Fibroblast of lung (primary cell): ENCODE data around the gene HOXD9. TPM values are rescaled to one million over a fixed set of nuclear protein-coding genes. Genes with fewer than 3 reads are reported as not detected.

ENCODE experiments used
- DNase-seq, 2 donors: peaks; one replicate each; pipeline versions ENCODE4 v3.0.0 to v3.0.0-alpha.2; 2010; ENCODE audit warnings: low read depth in 2 of 2
- H2AFZ ChIP-seq: 2 replicates; pipeline ENCODE4 v1.5.1; 2012; ENCODE audit warnings: low read length, control low read depth, inconsistent platforms
- H3K27ac ChIP-seq: 2 replicates; pipeline ENCODE4 v1.5.1; 2011; ENCODE audit warnings: low read length, control low read depth; ENCODE audit not compliant: insufficient read depth
- H3K27me3 ChIP-seq: 2 replicates; pipeline ENCODE4 v1.5.1; 2011; ENCODE audit warnings: mild to moderate bottlenecking, low read length; ENCODE audit not compliant: control insufficient read depth, insufficient read depth
- H3K36me3 ChIP-seq: 2 replicates; pipeline ENCODE4 v1.5.1; 2011; ENCODE audit warnings: low read length; ENCODE audit not compliant: control insufficient read depth, insufficient read depth
- H3K4me1 ChIP-seq: 2 replicates; pipeline ENCODE4 v1.5.1; 2011; ENCODE audit warnings: low read length; ENCODE audit not compliant: control insufficient read depth, insufficient read depth; ENCODE audit errors: extremely low read depth
- H3K4me2 ChIP-seq: 2 replicates; pipeline ENCODE4 v1.5.1; 2011; ENCODE audit warnings: low read length, control low read depth; ENCODE audit not compliant: insufficient read depth; ENCODE audit errors: extremely low read depth
- H3K4me3 ChIP-seq, 4 experiments: fragments of 200-600 bp in 1 of 4; sonication (generic) in 1 of 4; replicated peaks in 1 of 4; 2 replicates each; pipeline ENCODE4 v1.5.1; 2011 to 2016; ENCODE audit warnings: low read length in 4 of 4, low read depth in 3 of 4, mild to moderate bottlenecking in 3 of 4, control low read depth in 2 of 4, inconsistent platforms in 1 of 4, mixed read lengths in 1 of 4; ENCODE audit not compliant: insufficient read depth in 1 of 4; ENCODE audit errors: control extremely low read depth in 1 of 4
- H3K79me2 ChIP-seq: 2 replicates; pipeline ENCODE4 v1.5.1; 2012; ENCODE audit warnings: mild to moderate bottlenecking, low read length, inconsistent platforms; ENCODE audit not compliant: control insufficient read depth, insufficient read depth
- H3K9ac ChIP-seq: 2 replicates; pipeline ENCODE4 v1.5.1; 2011; ENCODE audit warnings: mild to moderate bottlenecking, low read length, control low read depth; ENCODE audit not compliant: insufficient read depth
- H3K9me3 ChIP-seq: 2 replicates; pipeline ENCODE4 v1.5.1; 2012; ENCODE audit warnings: low read depth, low read length; ENCODE audit not compliant: control insufficient read depth, insufficient read depth
- H4K20me1 ChIP-seq: 2 replicates; pipeline ENCODE4 v1.5.1; 2011; ENCODE audit warnings: low read length; ENCODE audit not compliant: control insufficient read depth, insufficient read depth; ENCODE audit errors: extremely low read depth
- EZH2 ChIP-seq: IDR thresholded peaks from 2 replicates; pipeline ENCODE4 v1.5.1; 2012; ENCODE audit warnings: low read length, control low read depth, mild to moderate bottlenecking; ENCODE audit errors: missing control alignments
- polyA plus RNA-seq, 2 donors: library from polyadenylated mRNA; depleted of rRNA in 1 of 2; stranded (reverse) in 1 of 2; unstranded in 1 of 2; fragments of >200 nt; gene quantifications; 2 replicates each; pipeline ENCODE4 v1.2.1, GENCODE V29; 2011 to 2012; ENCODE audit warnings: missing spikeins in 1 of 2
- total RNA-seq: library from RNA; depleted of rRNA; stranded (reverse); fragments of >200 nt; gene quantifications from 2 replicates; pipeline ENCODE4 v1.2.1, GENCODE V29; 2014
- TF ChIP-seq, protein P1 (sequence below), 2 donors: IDR thresholded peaks in 1 of 2; conservative IDR thresholded peaks in 1 of 2; 1 replicate in 1 of 2; 2 replicates in 1 of 2; pipeline ENCODE4 v1.5.1; 2011 to 2012; ENCODE audit warnings: low read length in 2 of 2, control low read depth in 1 of 2, inconsistent platforms in 1 of 2, low read depth in 1 of 2, mild to moderate bottlenecking in 1 of 2

The HOXD9 gene
- total and polyA plus RNA-seq, 2 donors (not counting 1 experiment from before 2014, with no cell fraction given): not detected

DNA sequence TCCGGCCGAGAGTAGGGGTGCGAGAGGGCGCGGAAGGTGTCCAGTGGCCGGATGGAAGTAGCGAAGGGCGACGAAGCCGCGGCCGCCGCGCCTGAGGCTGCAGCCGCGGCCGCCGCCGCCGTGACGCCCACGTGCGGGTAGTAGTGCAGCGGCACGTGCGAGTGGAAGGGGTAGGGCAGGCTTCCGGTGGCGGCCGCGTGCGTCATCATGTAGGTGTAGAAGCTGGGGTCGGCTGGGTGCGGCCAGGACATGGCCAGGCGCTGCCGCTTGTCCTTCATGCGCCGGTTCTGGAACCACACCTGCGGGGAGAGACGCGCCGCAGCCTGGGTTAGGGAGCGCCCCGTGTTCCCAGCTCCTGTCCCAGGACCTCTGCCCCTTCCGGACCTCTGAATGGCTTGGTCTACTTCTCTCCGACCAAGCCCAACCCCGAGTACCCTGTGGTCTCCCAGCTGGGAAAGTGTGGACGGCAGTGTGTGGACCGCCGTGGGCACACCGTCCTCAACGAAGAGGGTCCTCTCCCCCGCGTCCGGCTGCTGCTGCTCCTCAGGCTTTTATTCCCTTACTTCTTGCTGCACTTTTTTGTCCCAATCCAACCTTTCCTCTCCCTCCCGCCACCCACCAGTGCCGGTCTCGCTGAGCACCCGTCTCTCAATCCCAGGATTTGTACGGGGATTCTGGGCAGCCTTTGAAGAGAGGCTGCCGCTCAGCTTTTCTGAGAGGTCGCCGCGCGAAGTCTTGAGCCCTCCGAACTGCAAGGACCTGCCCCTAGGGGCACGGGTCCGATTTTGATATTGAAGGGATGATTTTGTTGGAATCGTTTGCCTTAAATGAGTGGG is 41.8 kb upstream of the HOXD9 start:
- Histone ChIP-seq H3K4me2 (no peak overlapping the region), H3K27me3 (peaks cover 82% of the 10 kb centered on the region), H3K4me3 (no peak overlapping the region), H3K79me2 (no peaks in the 10 kb centered on the region), H4K20me1 (no peaks in the 10 kb centered on the region), H2AFZ (no peak overlapping the region), H3K36me3 (no peaks in the 10 kb centered on the region), H3K27ac (no peak overlapping the region), H3K9ac (no peak overlapping the region), H3K9me3 (no peaks in the 10 kb centered on the region), H3K4me1 (no peaks in the 10 kb centered on the region)
- DNase-seq: no peak
- TF ChIP-seq, protein P1, sequence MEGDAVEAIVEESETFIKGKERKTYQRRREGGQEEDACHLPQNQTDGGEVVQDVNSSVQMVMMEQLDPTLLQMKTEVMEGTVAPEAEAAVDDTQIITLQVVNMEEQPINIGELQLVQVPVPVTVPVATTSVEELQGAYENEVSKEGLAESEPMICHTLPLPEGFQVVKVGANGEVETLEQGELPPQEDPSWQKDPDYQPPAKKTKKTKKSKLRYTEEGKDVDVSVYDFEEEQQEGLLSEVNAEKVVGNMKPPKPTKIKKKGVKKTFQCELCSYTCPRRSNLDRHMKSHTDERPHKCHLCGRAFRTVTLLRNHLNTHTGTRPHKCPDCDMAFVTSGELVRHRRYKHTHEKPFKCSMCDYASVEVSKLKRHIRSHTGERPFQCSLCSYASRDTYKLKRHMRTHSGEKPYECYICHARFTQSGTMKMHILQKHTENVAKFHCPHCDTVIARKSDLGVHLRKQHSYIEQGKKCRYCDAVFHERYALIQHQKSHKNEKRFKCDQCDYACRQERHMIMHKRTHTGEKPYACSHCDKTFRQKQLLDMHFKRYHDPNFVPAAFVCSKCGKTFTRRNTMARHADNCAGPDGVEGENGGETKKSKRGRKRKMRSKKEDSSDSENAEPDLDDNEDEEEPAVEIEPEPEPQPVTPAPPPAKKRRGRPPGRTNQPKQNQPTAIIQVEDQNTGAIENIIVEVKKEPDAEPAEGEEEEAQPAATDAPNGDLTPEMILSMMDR (conservative IDR thresholded peaks at IDR 0.05 in 1 of 2, IDR thresholded peaks at IDR 0.05 in 1 of 2; ENCODE audit: low read depth in 1 of 2, low read length in 2 of 2): no peak
- TF ChIP-seq EZH2: peak; percentile 96

DNA sequence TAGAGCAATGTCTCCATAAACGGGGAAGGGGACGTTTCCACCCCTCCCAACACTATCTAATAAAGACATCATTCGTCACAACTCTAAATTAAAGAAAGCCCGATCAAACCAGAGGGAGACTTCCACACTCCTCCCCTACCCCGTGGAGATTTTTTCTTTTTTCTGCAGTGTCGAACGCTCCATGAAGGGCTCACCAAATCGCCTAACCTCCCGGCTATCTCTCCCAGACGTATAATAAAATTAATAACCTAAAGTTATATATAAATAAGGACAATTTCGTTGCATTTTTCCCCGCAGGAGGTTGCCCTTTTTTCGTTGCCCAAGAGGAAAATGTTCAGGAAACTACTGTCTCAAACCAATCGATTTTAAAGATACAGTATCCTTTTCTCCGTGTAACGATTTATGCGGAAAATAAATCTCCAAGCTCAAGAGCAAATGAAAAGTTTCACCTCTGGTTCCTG is 41.1 kb upstream of the HOXD9 start:
- Histone ChIP-seq H3K4me3 (no peak overlapping the region), H3K79me2 (no peaks in the 10 kb centered on the region), H3K4me2 (no peak overlapping the region), H3K27ac (no peak overlapping the region), H3K4me1 (no peaks in the 10 kb centered on the region), H2AFZ (no peak overlapping the region), H4K20me1 (no peaks in the 10 kb centered on the region), H3K27me3 (peaks cover 82% of the 10 kb centered on the region), H3K9me3 (no peaks in the 10 kb centered on the region), H3K36me3 (no peaks in the 10 kb centered on the region), H3K9ac (no peak overlapping the region)
- TF ChIP-seq, protein P1 (conservative IDR thresholded peaks at IDR 0.05 in 1 of 2, IDR thresholded peaks at IDR 0.05 in 1 of 2; ENCODE audit: low read depth in 1 of 2, low read length in 2 of 2): no peak
- DNase-seq: peak in 1 of 2 donors; percentile 35

DNA sequence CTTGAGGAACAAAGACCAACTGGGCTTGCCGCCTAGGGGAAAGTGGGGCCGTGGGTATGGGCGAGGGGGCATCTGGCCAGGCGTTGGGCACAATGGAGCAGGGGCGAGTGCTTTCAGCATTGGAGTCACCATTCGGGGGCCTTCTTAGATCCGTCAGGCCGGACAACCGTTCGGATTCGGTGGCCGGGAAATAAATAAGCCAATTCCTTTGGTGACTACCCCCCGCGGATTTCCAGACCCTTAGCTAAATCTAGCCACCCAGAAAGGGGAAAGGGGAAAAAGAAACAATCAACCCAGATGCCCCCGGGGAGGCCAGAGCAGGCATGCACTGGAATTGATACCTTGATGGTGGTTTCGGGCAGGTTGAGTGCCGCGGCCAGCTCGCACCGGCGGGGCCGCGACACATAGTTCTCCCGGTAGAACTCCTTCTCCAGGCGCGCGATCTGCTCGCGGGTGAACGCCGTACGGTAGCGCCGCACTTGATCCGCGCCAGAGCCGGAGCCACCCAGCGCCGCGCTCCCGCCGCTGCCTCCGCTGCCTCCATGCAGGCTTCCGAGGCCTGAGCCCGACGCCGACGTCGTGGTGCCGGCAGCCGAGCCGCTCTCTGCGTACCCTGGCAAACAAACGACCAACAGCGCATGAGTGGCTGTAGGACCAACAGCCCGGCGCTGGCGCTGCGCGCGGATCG is 40.5 kb upstream of the HOXD9 start:
- no peak overlapping the region for H3K4me2 ChIP-seq

More for the DNA sequence above, 40.5 kb upstream of the HOXD9 start:
- Histone ChIP-seq H3K27me3 (peaks cover 82% of the 10 kb centered on the region), H3K27ac (no peak overlapping the region), H3K36me3 (no peaks in the 10 kb centered on the region), H3K79me2 (no peaks in the 10 kb centered on the region), H2AFZ (no peak overlapping the region), H3K4me1 (no peaks in the 10 kb centered on the region), H3K9me3 (no peaks in the 10 kb centered on the region), H3K4me3 (no peak overlapping the region), H3K9ac (no peak overlapping the region), H4K20me1 (no peaks in the 10 kb centered on the region)
- no peak for DNase-seq
- TF ChIP-seq, protein P1 (conservative IDR thresholded peaks at IDR 0.05 in 1 of 2, IDR thresholded peaks at IDR 0.05 in 1 of 2; ENCODE audit: low read depth in 1 of 2, low read length in 2 of 2): no peak
- TF ChIP-seq EZH2: peak; percentile 83
